ENCODE data around the gene MPZL2.

- no peak for TF ChIP-seq EZH2 (IDR thresholded peaks at IDR 0.05; ENCODE audit: low read length, unreplicated experiment)
- no peak for TF ChIP-seq EZH2phosphoT487 (IDR thresholded peaks at IDR 0.05; ENCODE audit: borderline replicate concordance, low read length)
- no peak for TF ChIP-seq CTCF (conservative IDR thresholded peaks at IDR 0.05; ENCODE audit: low read depth, low read length)
Measured at GRCh38 chr11:118216621-118217481, 47.2 kb downstream of the MPZL2 start.
